ENCODE measurements around the gene MORN1.

- TF ChIP-seq CTCF (IDR thresholded peaks at IDR 0.05) (no peak), POLR2A (IDR thresholded peaks at IDR 0.05) (no peak), POLR2AphosphoS5 (IDR thresholded peaks at IDR 0.05; ENCODE audit: insufficient read depth in 1 of 2, low read depth in 1 of 2) (peak; percentile 42 to 55)
These were observed 37.1 kb upstream of the MORN1 start for GRCh38 chr1:2428490-2428889.
